HEK293 (cell line): ENCODE measurements around the gene TACC2.

ENCODE experiments used
- ATF2 ChIP-seq: fragments of 450-650 bp; formaldehyde crosslinking; IDR thresholded peaks from 2 replicates; pipeline ENCODE4 v1.5.1; 2016; ENCODE audit warnings: missing biosample characterization, missing genetic modification characterization, low read depth
- BCL11B ChIP-seq: fragments of 450-650 bp; formaldehyde crosslinking; IDR thresholded peaks from 2 replicates; pipeline ENCODE4 v1.5.1; 2016; ENCODE audit warnings: low read depth, missing biosample characterization, missing genetic modification characterization
- GLIS1 ChIP-seq: fragments of 450-650 bp; formaldehyde crosslinking; IDR thresholded peaks from 2 replicates; pipeline ENCODE4 v1.5.1; 2016; ENCODE audit warnings: missing biosample characterization, missing genetic modification characterization
- INSM2 ChIP-seq: fragments of 450-650 bp; formaldehyde crosslinking; IDR thresholded peaks from 2 replicates; pipeline ENCODE4 v1.5.1; 2016; ENCODE audit warnings: missing biosample characterization, missing genetic modification characterization
- KLF17 ChIP-seq: fragments of 450-650 bp; formaldehyde crosslinking; IDR thresholded peaks from 2 replicates; pipeline ENCODE4 v1.5.1; 2016; ENCODE audit warnings: missing biosample characterization, missing genetic modification characterization
- KLF8 ChIP-seq: fragments of 450-650 bp; formaldehyde crosslinking; IDR thresholded peaks from 2 replicates; pipeline ENCODE4 v1.5.1; 2016; ENCODE audit warnings: missing biosample characterization, missing genetic modification characterization
- MEIS1 ChIP-seq: sonication (generic); formaldehyde crosslinking; IDR thresholded peaks from 2 replicates; pipeline ENCODE4 v1.8.1; 2022; ENCODE audit warnings: missing genetic modification reagents, mild to moderate bottlenecking, borderline replicate concordance
- OSR2 ChIP-seq: fragments of 450-650 bp; formaldehyde crosslinking; IDR thresholded peaks from 2 replicates; pipeline ENCODE4 v1.5.1; 2016; ENCODE audit warnings: missing biosample characterization, missing genetic modification characterization
- PBX3 ChIP-seq: sonication (generic); formaldehyde crosslinking; IDR thresholded peaks from 2 replicates; pipeline ENCODE4 v1.8.1; 2022; ENCODE audit warnings: mild to moderate bottlenecking, moderate library complexity, missing genetic modification reagents
- SP7 ChIP-seq: fragments of 450-650 bp; formaldehyde crosslinking; IDR thresholded peaks from 2 replicates; pipeline ENCODE4 v1.5.1; 2016; ENCODE audit warnings: missing biosample characterization, missing genetic modification characterization
- TCF7L2 ChIP-seq: IDR thresholded peaks from 2 replicates; pipeline ENCODE4 v1.6.1; 2011; ENCODE audit warnings: low read depth, mild to moderate bottlenecking, inconsistent platforms, low read length, moderate library complexity, borderline replicate concordance
- ZBTB10 ChIP-seq: fragments of 450-650 bp; formaldehyde crosslinking; IDR thresholded peaks from 2 replicates; pipeline ENCODE4 v1.5.1; 2016; ENCODE audit warnings: missing biosample characterization, missing genetic modification characterization
- ZBTB17 ChIP-seq: fragments of 450-650 bp; formaldehyde crosslinking; IDR thresholded peaks from 2 replicates; pipeline ENCODE4 v1.5.1; 2016; ENCODE audit warnings: missing biosample characterization, missing genetic modification characterization
- ZBTB26 ChIP-seq: fragments of 450-650 bp; formaldehyde crosslinking; optimal IDR thresholded peaks from 2 replicates; pipeline ENCODE3; 2016; ENCODE audit warnings: missing biosample characterization, mild to moderate bottlenecking, missing genetic modification characterization
- ZBTB6 ChIP-seq: fragments of 450-650 bp; formaldehyde crosslinking; IDR thresholded peaks from 2 replicates; pipeline ENCODE4 v1.5.1; 2017; ENCODE audit warnings: missing biosample characterization, missing genetic modification characterization
- ZNF202 ChIP-seq: fragments of 450-650 bp; formaldehyde crosslinking; IDR thresholded peaks from 2 replicates; pipeline ENCODE4 v1.5.1; 2016; ENCODE audit warnings: missing biosample characterization, missing genetic modification characterization, borderline replicate concordance
- ZNF335 ChIP-seq: fragments of 450-650 bp; formaldehyde crosslinking; conservative IDR thresholded peaks from 2 replicates; pipeline ENCODE4 v1.5.1; 2016; ENCODE audit warnings: missing biosample characterization, missing genetic modification characterization
- ZNF341 ChIP-seq: fragments of 450-650 bp; formaldehyde crosslinking; IDR thresholded peaks from 2 replicates; pipeline ENCODE4; 2016; ENCODE audit warnings: low read depth, missing biosample characterization, missing genetic modification characterization
- ZNF596 ChIP-seq: fragments of 450-650 bp; IDR thresholded peaks from 2 replicates; pipeline ENCODE4 v1.5.0; 2018; ENCODE audit warnings: missing biosample characterization, mild to moderate bottlenecking, missing genetic modification characterization, moderate library complexity

Gene TACC2

GRCh38 chr10:122163174-122164022 lies 174.4 kb downstream of the TACC2 start (continued):
- TF ChIP-seq ATF2 (tag by site-specific recombination) (peak; percentile 94), INSM2 (0 out of 2 replicates have a peak, but pooled peaks have one; percentile 38), SP7 (tag by site-specific recombination) (0 out of 2 replicates have a peak, but pooled peaks have one; percentile 28), TCF7L2 (peak; percentile 57; the same call in 1 of the 2 replicates), ZBTB26 (tag by site-specific recombination) (peak; percentile 69), KLF17 (peak; percentile 54; the same call in 1 of the 2 replicates), OSR2 (tag by site-specific recombination) (peak; percentile 31; the same call in 1 of the 2 replicates), ZBTB10 (tag by site-specific recombination) (0 out of 2 replicates have a peak, but pooled peaks have one; percentile 25), ZNF341 (tag by site-specific recombination) (peak; percentile 96), GLIS1 (tag by site-specific recombination) (peak; percentile 50), ZBTB17 (tag by site-specific recombination) (no peak), BCL11B (tag by site-specific recombination) (no peak), PBX3 (CRISPR knock-in tag) (0 out of 2 replicates have a peak, but pooled peaks have one; percentile 11), KLF8 (tag by site-specific recombination) (peak; percentile 33; the same call in 1 of the 2 replicates), ZNF202 (tag by site-specific recombination) (no peak), MEIS1 (CRISPR knock-in tag) (no peak), ZBTB6 (tag by site-specific recombination) (peak; percentile 79), ZNF335 (peak; percentile 42), ZNF596 (no peak)
